Aorta (tissue), 5 donors: ENCODE results near the gene TMEM239. TPM values are rescaled to one million over a fixed set of nuclear protein-coding genes. Genes with fewer than 3 reads are reported as not detected.

Experiments used
- ATAC-seq: fragments of 200-7000 bp; cut with Tn5 transposase; one replicate; pipeline ENCODE4 v1.9.1; 2022; ENCODE audit warnings: moderate library complexity; ENCODE audit not compliant: low FRiP score
- DNase-seq, 2 donors: peaks; one replicate each; pipeline ENCODE4 v3.0.0-alpha.2; 2020
- H3K27ac ChIP-seq, 2 donors: one replicate each; pipeline ENCODE4 v1.5.1; 2013; ENCODE audit warnings: low read length in 2 of 2, mild to moderate bottlenecking in 2 of 2, moderate library complexity in 2 of 2, control low read depth in 1 of 2, inconsistent platforms in 1 of 2, low read depth in 1 of 2
- H3K27me3 ChIP-seq, 2 donors: one replicate each; pipeline ENCODE4 v1.6.1; 2013; ENCODE audit warnings: control low read depth in 1 of 2, low read length in 1 of 2, mild to moderate bottlenecking in 1 of 2, moderate library complexity in 1 of 2; ENCODE audit not compliant: insufficient read depth in 2 of 2, control insufficient read depth in 1 of 2
- H3K36me3 ChIP-seq, 2 donors: one replicate each; pipeline ENCODE4 v1.6.1; 2013; ENCODE audit warnings: control low read depth in 1 of 2, low read length in 1 of 2, mild to moderate bottlenecking in 1 of 2; ENCODE audit not compliant: insufficient read depth in 2 of 2, control insufficient read depth in 1 of 2
- H3K4me1 ChIP-seq, 2 donors: one replicate each; pipeline ENCODE4 v1.6.1; 2013; ENCODE audit warnings: low read length in 2 of 2, control low read depth in 1 of 2, mild to moderate bottlenecking in 1 of 2, moderate library complexity in 1 of 2; ENCODE audit not compliant: insufficient read depth in 2 of 2, control insufficient read depth in 1 of 2
- H3K4me3 ChIP-seq, 2 donors: one replicate each; pipeline ENCODE4 v1.5.1; 2013; ENCODE audit warnings: low read length in 2 of 2, control low read depth in 1 of 2, mild to moderate bottlenecking in 1 of 2
- H3K9me3 ChIP-seq: one replicate; pipeline ENCODE4 v1.6.1; 2013; ENCODE audit warnings: mild to moderate bottlenecking, low read length; ENCODE audit not compliant: control insufficient read depth
- WGBS, 2 donors: extraction: QIAGEN DNeasy Blood & Tissue Kit; methylation state at CpG; one replicate each; pipeline ENCODE4 v1.1.7; 2013; 5-methylcytosine and 5-hydroxymethylcytosine counted together
- intact Hi-C, 2 donors: fragments of 100-400 bp; cut with DNase I; formaldehyde crosslinking; loops; one replicate each; pipeline versions ENCODE4 v1.14.2 to v1.15.0; 2022
- polyA plus RNA-seq, 2 donors: library from polyadenylated mRNA; stranded (reverse); fragments of 200-250 nt; gene quantifications; one replicate each; pipeline ENCODE4 v1.2.3, GENCODE V29; 2013
- total RNA-seq, 2 donors: library from RNA; stranded (reverse); fragmentation: NEBNext Ultra II Directional; extraction: Animal tissue kit (Norgen Biotek cat#: 25700); gene quantifications; one replicate each; pipeline ENCODE4 v1.2.1, GENCODE V29; 2021
- donor health status: healthy with polysubstance abuse.
- donor health status: Bipolar disorder and iron deficiency.
- donor health status: DM: no; HTN: no; CAD: no.
- donor health status: DM: no; HTN: no; CAD: no.
- donor health status: DM: yes; HTN: yes; CAD: no.

The TMEM239 gene
- total and polyA plus RNA-seq, 4 donors: not detected

GRCh38 chr20:2837221-2837960 is 21.2 kb downstream of the TMEM239 start:
- DNase-seq (no peak), ATAC-seq (no peak)
- no peaks in the 10 kb centered on the region for H3K9me3 ChIP-seq
- H3K27ac ChIP-seq: no peak overlapping the region
- H3K36me3 ChIP-seq: no peaks in the 10 kb centered on the region
- H3K4me1 ChIP-seq: no peaks in the 10 kb centered on the region
- WGBS, 2 donors: 85 to 91% methylated on average over 6 of the region's 6 CpGs
- no peaks in the 10 kb centered on the region for H3K27me3 ChIP-seq
- no peak overlapping the region for H3K4me3 ChIP-seq
- intact Hi-C loops: loop anchor here in 1 of 2 donors (10.0 kb wide), 1 partner anchor 313 kb away; no protein-coding TSS in a partner anchor

- ATAC-seq (no peak), DNase-seq (no peak)
- intact Hi-C loops: loop anchor here in 1 of 2 donors (10.0 kb wide), 1 partner anchor 313 kb away; no protein-coding TSS in a partner anchor
- Histone ChIP-seq H3K4me1 (no peaks in the 10 kb centered on the region), H3K4me3 (no peak overlapping the region), H3K27ac (no peak overlapping the region), H3K27me3 (no peaks in the 10 kb centered on the region), H3K36me3 (no peaks in the 10 kb centered on the region), H3K9me3 (no peaks in the 10 kb centered on the region)
- 97 to 98% methylated on average over 19 of the region's 19 CpGs for WGBS, 2 donors
Measured at GRCh38 chr20:2838170-2838797, 22.1 kb downstream of the TMEM239 start.

- Histone ChIP-seq H3K4me3 (no peak overlapping the region), H3K4me1 (no peaks in the 10 kb centered on the region), H3K9me3 (no peaks in the 10 kb centered on the region), H3K27me3 (no peaks in the 10 kb centered on the region), H3K36me3 (no peaks in the 10 kb centered on the region), H3K27ac (no peak overlapping the region)
- WGBS, 2 donors: 91 to 92% methylated on average over 15 of the region's 15 CpGs
- intact Hi-C loops: loop anchor here in 1 of 2 donors (10.0 kb wide), 1 partner anchor 314 kb away; no protein-coding TSS in a partner anchor
- DNase-seq (no peak), ATAC-seq (no peak)
Measured at GRCh38 chr20:2838847-2839671, 22.9 kb downstream of the TMEM239 start.

GRCh38 chr20:2839732-2840137 is 23.6 kb downstream of the TMEM239 start:
- Histone ChIP-seq H3K27me3 (no peaks in the 10 kb centered on the region), H3K9me3 (no peaks in the 10 kb centered on the region), H3K4me3 (peak overlapping the region in 1 of 2 donors; percentile 97), H3K27ac (no peak overlapping the region), H3K4me1 (no peaks in the 10 kb centered on the region), H3K36me3 (no peaks in the 10 kb centered on the region)
- 82 to 93% methylated on average over 18 to 21 of the region's 21 CpGs for WGBS, 2 donors
- intact Hi-C loops: loop anchor here in 1 of 2 donors (10.0 kb wide), 1 partner anchor 315 kb away; no protein-coding TSS in a partner anchor
- ATAC-seq (no peak), DNase-seq (no peak)

- peak within 1 kb of the TSS; percentile 84 to 97 for H3K4me3 ChIP-seq
- intact Hi-C loops: no loop called here
- WGBS, 2 donors: 2 to 3% methylated on average over 70 to 98 of the region's 98 CpGs
- no peaks in the 10 kb centered on the region for H3K9me3 ChIP-seq
- DNase-seq: peak; percentile 94 to 97
- no peaks in the 10 kb centered on the region for H3K27me3 ChIP-seq
- H3K36me3 ChIP-seq: no peaks in the 10 kb centered on the region
- no peaks in the 10 kb centered on the region for H3K4me1 ChIP-seq
- ATAC-seq: peak; percentile 98
- H3K27ac ChIP-seq: peak within 1 kb of the TSS in 1 of 2 donors; percentile 92
Measured at GRCh38 chr20:2840138-2840966, 24.2 kb downstream of the TMEM239 start, which contains the start of the genes PCED1A and VPS16. Gene PCED1A (minus strand): TSS chr20:2840655. CDS start chr20:2839912, 743 bp downstream. Gene VPS16 (plus strand): TSS chr20:2840745. CDS start chr20:2840775, 30 bp downstream.

- Histone ChIP-seq H3K36me3 (no peaks in the 10 kb centered on the region), H3K4me3 (peak overlapping the region; percentile 84 to 97), H3K27ac (peak overlapping the region in 1 of 2 donors; percentile 25), H3K4me1 (no peaks in the 10 kb centered on the region), H3K9me3 (no peaks in the 10 kb centered on the region), H3K27me3 (no peaks in the 10 kb centered on the region)
- intact Hi-C loops: no loop called here
- 2 to 3% methylated on average over 33 of the region's 33 CpGs for WGBS, 2 donors
- DNase-seq (peak; percentile 88 to 93), ATAC-seq (peak; percentile 76)
Measured at GRCh38 chr20:2840967-2841531, 24.9 kb downstream of the TMEM239 start.

GRCh38 chr20:2845607-2846006 is 29.4 kb downstream of the TMEM239 start:
- H3K4me1 ChIP-seq: no peaks in the 10 kb centered on the region
- intact Hi-C loops: no loop called here
- no peak overlapping the region for H3K27ac ChIP-seq
- H3K36me3 ChIP-seq: no peaks in the 10 kb centered on the region
- no peaks in the 10 kb centered on the region for H3K9me3 ChIP-seq
- ATAC-seq (no peak), DNase-seq (no peak)
- H3K4me3 ChIP-seq: no peak overlapping the region
- 85 to 86% methylated on average over 2 of the region's 2 CpGs for WGBS, 2 donors
- no peaks in the 10 kb centered on the region for H3K27me3 ChIP-seq
